Epithelial cell of proximal tubule (primary cell): ENCODE results near the gene RGS11. TPM values are rescaled to one million over a fixed set of nuclear protein-coding genes. Genes with fewer than 3 reads are reported as not detected.

Experiments
- DNase-seq: peaks from one replicate; pipeline ENCODE4 v3.0.0-alpha.2; 2011; ENCODE audit warnings: low read depth
- H3K4me3 ChIP-seq: 2 replicates; pipeline ENCODE4 v1.5.1; 2011; ENCODE audit warnings: low read depth, mild to moderate bottlenecking, low read length
- CTCF ChIP-seq: conservative IDR thresholded peaks from 2 replicates; pipeline ENCODE4 v1.5.1; 2012; ENCODE audit warnings: low read depth, mild to moderate bottlenecking, low read length
- total RNA-seq: library from RNA; depleted of rRNA; stranded (reverse); fragments of >200 nt; gene quantifications from 2 replicates; pipeline ENCODE4 v1.2.3, GENCODE V29; 2015

The RGS11 gene
- total RNA-seq, 1 donor from 2014 or later: 1.0 TPM

GRCh38 chr16:265711-266110 lies 10.0 kb downstream of the RGS11 start:
- no peak for TF ChIP-seq CTCF
- no peak for DNase-seq
- H3K4me3 ChIP-seq: no peak overlapping the region

GRCh38 chr16:265002-265529 lies 10.7 kb downstream of the RGS11 start:
- no peak for DNase-seq
- no peak for TF ChIP-seq CTCF
- no peak overlapping the region for H3K4me3 ChIP-seq

GRCh38 chr16:264440-264951 lies 11.2 kb downstream of the RGS11 start:
- TF ChIP-seq CTCF: no peak
- no peak for DNase-seq
- H3K4me3 ChIP-seq: no peak overlapping the region

GRCh38 chr16:263944-264343 lies 11.8 kb downstream of the RGS11 start:
- TF ChIP-seq CTCF: no peak
- DNase-seq: no peak
- H3K4me3 ChIP-seq: no peak overlapping the region

GRCh38 chr16:263182-263774 lies 12.5 kb downstream of the RGS11 start:
- H3K4me3 ChIP-seq: no peak overlapping the region
- DNase-seq: no peak
- no peak for TF ChIP-seq CTCF

GRCh38 chr16:262121-262745 lies 13.5 kb downstream of the RGS11 start:
- DNase-seq: no peak
- TF ChIP-seq CTCF: no peak
- no peak overlapping the region for H3K4me3 ChIP-seq
